ENCODE measurements around the gene PIN4. TPM values are rescaled to one million over a fixed set of nuclear protein-coding genes. Genes with fewer than 3 reads are reported as not detected.
A peak's percentile ranks its signal among the peaks of the same experiment; 100 is the strongest.
"Not testable (repeated sequence)": the region's sequence is repeated elsewhere in the genome, so short reads cannot be mapped to it uniquely, and the experiment has no call there.

Gene PIN4
- total and polyA plus RNA-seq, 2 donors = 8.1 to 19.1 TPM

- Histone ChIP-seq H3K4me3 (ENCODE audit: low read depth, low read length) (no peak overlapping the region), H3K4me1 (ENCODE audit: insufficient read depth) (no peaks in the 10 kb centered on the region), H3K27ac (ENCODE audit: low read depth) (no peak overlapping the region), H3K36me3 (ENCODE audit: insufficient read depth) (no peaks in the 10 kb centered on the region)
- WGBS = 59% methylated on average over 1 of the region's 1 CpG
- no peak for DNase-seq (ENCODE audit: extremely low spot score)
Observed at GRCh38 chrX:72216973-72217372, 35.4 kb downstream of the PIN4 start.

- DNase-seq (ENCODE audit: extremely low spot score); H3K4me3 ChIP-seq (ENCODE audit: low read depth, low read length): not testable (repeated sequence)
Observed at GRCh38 chrX:72220375-72220774, 38.8 kb downstream of the PIN4 start.

GRCh38 chrX:72230290-72230689, 48.7 kb downstream of the PIN4 start:
- Histone ChIP-seq H3K27ac (ENCODE audit: low read depth) (no peak overlapping the region), H3K36me3 (ENCODE audit: insufficient read depth) (no peaks in the 10 kb centered on the region), H3K4me1 (ENCODE audit: insufficient read depth) (no peaks in the 10 kb centered on the region), H3K4me3 (ENCODE audit: low read depth, low read length) (no peak overlapping the region)
- no peak for DNase-seq (ENCODE audit: extremely low spot score)
- 98% methylated on average over 3 of the region's 3 CpGs for WGBS

More at GRCh38 chrX:72220375-72220774, 38.8 kb downstream of the PIN4 start:
- not testable (repeated sequence) for H3K36me3 ChIP-seq (ENCODE audit: insufficient read depth); H3K27ac ChIP-seq (ENCODE audit: low read depth); H3K4me1 ChIP-seq (ENCODE audit: insufficient read depth)
- WGBS = 97% methylated on average over 3 of the region's 3 CpGs

- no peak for DNase-seq (ENCODE audit: extremely low spot score)
- WGBS = 93% methylated on average over 4 of the region's 4 CpGs
- no peak overlapping the region for H3K4me3 ChIP-seq (ENCODE audit: low read depth, low read length)
- no peaks in the 10 kb centered on the region for H3K36me3 ChIP-seq (ENCODE audit: insufficient read depth)
- no peaks in the 10 kb centered on the region for H3K4me1 ChIP-seq (ENCODE audit: insufficient read depth)
- no peak overlapping the region for H3K27ac ChIP-seq (ENCODE audit: low read depth)
Observed at GRCh38 chrX:72236841-72237240, 55.3 kb downstream of the PIN4 start.

- no peak for DNase-seq (ENCODE audit: extremely low spot score)
- Histone ChIP-seq H3K4me1 (ENCODE audit: insufficient read depth) (no peaks in the 10 kb centered on the region), H3K36me3 (ENCODE audit: insufficient read depth) (no peaks in the 10 kb centered on the region), H3K4me3 (ENCODE audit: low read depth, low read length) (no peak overlapping the region), H3K27ac (ENCODE audit: low read depth) (no peak overlapping the region)
- WGBS = 14% methylated on average over 6 of the region's 6 CpGs
Observed at GRCh38 chrX:72238183-72238582, 56.6 kb downstream of the PIN4 start.

- WGBS = under 1% methylated on average over 59 of the region's 59 CpGs
- H3K4me1 ChIP-seq (ENCODE audit: insufficient read depth) = no peaks in the 10 kb centered on the region
- H3K27ac ChIP-seq (ENCODE audit: low read depth) = no peak within 1 kb of the TSS
- H3K4me3 ChIP-seq (ENCODE audit: low read depth, low read length) = peak within 1 kb of the TSS; percentile 20
- no peaks in the 10 kb centered on the region for H3K36me3 ChIP-seq (ENCODE audit: insufficient read depth)
- peak; percentile 70 for DNase-seq (ENCODE audit: extremely low spot score)
Observed at GRCh38 chrX:72238721-72239475, 57.3 kb downstream of the PIN4 start, which contains the start of gene ERCC6L. ERCC6L (minus strand) TSS chrX:72239027; CDS start chrX:72238911, 116 bp downstream.

GRCh38 chrX:72240976-72241375, 59.4 kb downstream of the PIN4 start:
- DNase-seq (ENCODE audit: extremely low spot score) = no peak
- no peak overlapping the region for H3K4me3 ChIP-seq (ENCODE audit: low read depth, low read length)
- 89% methylated on average over 4 of the region's 4 CpGs for WGBS
- H3K4me1 ChIP-seq (ENCODE audit: insufficient read depth) = no peaks in the 10 kb centered on the region
- H3K36me3 ChIP-seq (ENCODE audit: insufficient read depth) = no peaks in the 10 kb centered on the region
- H3K27ac ChIP-seq (ENCODE audit: low read depth) = no peak overlapping the region

- H3K4me3 ChIP-seq (ENCODE audit: low read depth, low read length) = no peak overlapping the region
- 41% methylated on average over 3 of the region's 3 CpGs for WGBS
- H3K4me1 ChIP-seq (ENCODE audit: insufficient read depth) = no peaks in the 10 kb centered on the region
- H3K36me3 ChIP-seq (ENCODE audit: insufficient read depth) = no peaks in the 10 kb centered on the region
- no peak for DNase-seq (ENCODE audit: extremely low spot score)
- H3K27ac ChIP-seq (ENCODE audit: low read depth) = no peak overlapping the region
Observed at GRCh38 chrX:72243472-72243871, 61.9 kb downstream of the PIN4 start.

GRCh38 chrX:72245461-72246089, 64.0 kb downstream of the PIN4 start:
- Histone ChIP-seq H3K4me1 (ENCODE audit: insufficient read depth) (no peaks in the 10 kb centered on the region), H3K27ac (ENCODE audit: low read depth) (no peak overlapping the region), H3K4me3 (ENCODE audit: low read depth, low read length) (no peak overlapping the region), H3K36me3 (ENCODE audit: insufficient read depth) (no peaks in the 10 kb centered on the region)
- no peak for DNase-seq (ENCODE audit: extremely low spot score)
- 95% methylated on average over 3 of the region's 3 CpGs for WGBS

- no peak for DNase-seq (ENCODE audit: extremely low spot score)
- no peak overlapping the region for H3K4me3 ChIP-seq (ENCODE audit: low read depth, low read length)
- no peaks in the 10 kb centered on the region for H3K36me3 ChIP-seq (ENCODE audit: insufficient read depth)
- H3K4me1 ChIP-seq (ENCODE audit: insufficient read depth) = no peaks in the 10 kb centered on the region
- no peak overlapping the region for H3K27ac ChIP-seq (ENCODE audit: low read depth)
- 87% methylated on average over 2 of the region's 2 CpGs for WGBS
Observed at GRCh38 chrX:72247206-72247942, 65.8 kb downstream of the PIN4 start.

Other genes starting within 250 kb of the PIN4 start
- 4.8 TPM for gene RTL5, start 49.8 kb upstream of the PIN4 start, total RNA-seq
- 10.0 TPM for gene RTL5, start 49.8 kb upstream of the PIN4 start, polyA plus RNA-seq
- gene ERCC6L, start 57.3 kb downstream of the PIN4 start, total RNA-seq = 3.8 TPM
- 0.05 TPM for gene ERCC6L, start 57.3 kb downstream of the PIN4 start, polyA plus RNA-seq
- 1,280 TPM for gene RPS4X, start 95.5 kb downstream of the PIN4 start, total RNA-seq
- gene RPS4X, start 95.5 kb downstream of the PIN4 start, polyA plus RNA-seq = 967 TPM
- gene CITED1, start 124.2 kb downstream of the PIN4 start, total RNA-seq = 1.6 TPM
- 0.56 TPM for gene CITED1, start 124.2 kb downstream of the PIN4 start, polyA plus RNA-seq

Measured in urinary bladder (tissue), 4 donors.